NCI-H69 (cell line): ENCODE data around the gene HIPK2.

Experiments used
- DNase-seq: peaks from one replicate; lab custom pipeline; 2025; lab: John Stamatoyannopoulos, UW

HIPK2 gene

GRCh38 chr7:139695051-139695450 lies 82.7 kb downstream of the HIPK2 start:
- DNase-seq = no peak

GRCh38 chr7:139694389-139694676 lies 83.5 kb downstream of the HIPK2 start:
- DNase-seq = no peak

GRCh38 chr7:139693651-139694388 lies 84.0 kb downstream of the HIPK2 start:
- DNase-seq = no peak

- DNase-seq = no peak
These were observed 85.1 kb downstream of the HIPK2 start for GRCh38 chr7:139692723-139693122.

- peak; percentile 15 for DNase-seq
These were observed 86.5 kb downstream of the HIPK2 start for GRCh38 chr7:139691253-139691781.

- DNase-seq = no peak
These were observed 89.7 kb downstream of the HIPK2 start for GRCh38 chr7:139687980-139688632.

- DNase-seq = no peak
These were observed 90.4 kb downstream of the HIPK2 start for GRCh38 chr7:139687211-139687954.

GRCh38 chr7:139683137-139683921 lies 94.5 kb downstream of the HIPK2 start:
- no peak for DNase-seq

- DNase-seq = no peak
These were observed 95.4 kb downstream of the HIPK2 start for GRCh38 chr7:139682136-139683013.

- DNase-seq = no peak
These were observed 96.0 kb downstream of the HIPK2 start for GRCh38 chr7:139681812-139682135.

- DNase-seq = no peak
These were observed 96.4 kb downstream of the HIPK2 start for GRCh38 chr7:139681463-139681755.

GRCh38 chr7:139680676-139681462 lies 96.9 kb downstream of the HIPK2 start:
- no peak for DNase-seq

- DNase-seq = no peak
These were observed 97.8 kb downstream of the HIPK2 start for GRCh38 chr7:139679731-139680594.

- DNase-seq = no peak
These were observed 101.4 kb downstream of the HIPK2 start for GRCh38 chr7:139676390-139676789.

- no peak for DNase-seq
These were observed 102.4 kb downstream of the HIPK2 start for GRCh38 chr7:139675127-139676125.

- DNase-seq = no peak
These were observed 103.1 kb downstream of the HIPK2 start for GRCh38 chr7:139674752-139675126.

- no peak for DNase-seq
These were observed 103.5 kb downstream of the HIPK2 start for GRCh38 chr7:139674341-139674740.

GRCh38 chr7:139673762-139674161 lies 104.0 kb downstream of the HIPK2 start:
- DNase-seq = no peak

- no peak for DNase-seq
These were observed 104.6 kb downstream of the HIPK2 start for GRCh38 chr7:139673230-139673629.
